ENCODE data around the gene IRF8.

Gene IRF8

GRCh38 chr16:85955566-85955965, 56.6 kb downstream of the IRF8 start:
- H3K27me3 ChIP-seq: peaks cover 48% of the 10 kb centered on the region
- no peak for DNase-seq
- TF ChIP-seq CTCF (IDR thresholded peaks at IDR 0.05; ENCODE audit: low read depth, low read length): no peak
- H3K4me1 ChIP-seq: no peaks in the 10 kb centered on the region
- H3K36me3 ChIP-seq: no peaks in the 10 kb centered on the region
- no peak overlapping the region for H3K4me3 ChIP-seq (ENCODE audit: low read depth, low read length)
- H3K9me3 ChIP-seq: no peaks in the 10 kb centered on the region

GRCh38 chr16:85956426-85956825, 57.5 kb downstream of the IRF8 start:
- H3K4me1 ChIP-seq: no peaks in the 10 kb centered on the region
- no peak for TF ChIP-seq CTCF (IDR thresholded peaks at IDR 0.05; ENCODE audit: low read depth, low read length)
- peaks cover 41% of the 10 kb centered on the region for H3K27me3 ChIP-seq
- H3K9me3 ChIP-seq: no peaks in the 10 kb centered on the region
- no peak for DNase-seq
- H3K4me3 ChIP-seq (ENCODE audit: low read depth, low read length): no peak overlapping the region
- no peaks in the 10 kb centered on the region for H3K36me3 ChIP-seq

GRCh38 chr16:85958731-85959130, 59.8 kb downstream of the IRF8 start:
- no peak overlapping the region for H3K4me3 ChIP-seq (ENCODE audit: low read depth, low read length)
- no peaks in the 10 kb centered on the region for H3K36me3 ChIP-seq
- H3K4me1 ChIP-seq: no peaks in the 10 kb centered on the region
- H3K27me3 ChIP-seq: peaks cover 28% of the 10 kb centered on the region
- DNase-seq: no peak
- no peaks in the 10 kb centered on the region for H3K9me3 ChIP-seq
- no peak for TF ChIP-seq CTCF (IDR thresholded peaks at IDR 0.05; ENCODE audit: low read depth, low read length)

GRCh38 chr16:85959686-85960085, 60.7 kb downstream of the IRF8 start:
- no peaks in the 10 kb centered on the region for H3K36me3 ChIP-seq
- H3K27me3 ChIP-seq: peaks cover 22% of the 10 kb centered on the region
- DNase-seq: no peak
- no peaks in the 10 kb centered on the region for H3K4me1 ChIP-seq
- TF ChIP-seq CTCF (IDR thresholded peaks at IDR 0.05; ENCODE audit: low read depth, low read length): no peak
- H3K4me3 ChIP-seq (ENCODE audit: low read depth, low read length): no peak overlapping the region
- H3K9me3 ChIP-seq: no peaks in the 10 kb centered on the region

- no peak for TF ChIP-seq CTCF (IDR thresholded peaks at IDR 0.05; ENCODE audit: low read depth, low read length)
- peaks cover 14% of the 10 kb centered on the region for H3K27me3 ChIP-seq
These were observed 61.6 kb downstream of the IRF8 start for GRCh38 chr16:85960486-85961046.

GRCh38 chr16:85961988-85962915, 63.3 kb downstream of the IRF8 start:
- TF ChIP-seq CTCF (IDR thresholded peaks at IDR 0.05; ENCODE audit: low read depth, low read length): no peak
- H3K9me3 ChIP-seq: no peaks in the 10 kb centered on the region
- no peaks in the 10 kb centered on the region for H3K4me1 ChIP-seq
- peaks cover 4% of the 10 kb centered on the region; the same call in 1 of the 2 replicates for H3K27me3 ChIP-seq
- DNase-seq: no peak
- H3K36me3 ChIP-seq: no peaks in the 10 kb centered on the region
- H3K4me3 ChIP-seq (ENCODE audit: low read depth, low read length): no peak overlapping the region

More at GRCh38 chr16:85960486-85961046, 61.6 kb downstream of the IRF8 start:
- no peak for DNase-seq
- Histone ChIP-seq H3K4me1 (no peaks in the 10 kb centered on the region), H3K4me3 (ENCODE audit: low read depth, low read length) (no peak overlapping the region), H3K36me3 (no peaks in the 10 kb centered on the region), H3K9me3 (no peaks in the 10 kb centered on the region)
